Activated T-cell treated with anti-CD3 and anti-CD28 coated beads, Interleukin-2, amount 50 U/mL, for 4 hours (primary cell): ENCODE measurements around the gene RUNDC3A. TPM values are rescaled to one million over a fixed set of nuclear protein-coding genes. Genes with fewer than 3 reads are reported as not detected.

Source experiments
- ATAC-seq, 2 donors: fragments of 200-7000 bp; cut with Tn5 transposase; one replicate each; pipeline ENCODE4 v1.10.0; 2021
- DNase-seq: peaks from one replicate; pipeline ENCODE4 v3.0.0-alpha.2; 2020
- H3K27me3 Mint-ChIP-seq: one replicate; pipeline ENCODE4 v1.8.0; 2021; ENCODE audit warnings: low read depth, mixed read lengths
- H3K36me3 Mint-ChIP-seq: one replicate; pipeline ENCODE4 v1.8.0; 2022; ENCODE audit warnings: mixed read lengths; ENCODE audit not compliant: insufficient read depth
- H3K4me1 Mint-ChIP-seq: one replicate; pipeline ENCODE4 v1.8.0; 2021; ENCODE audit warnings: low read depth, mixed read lengths
- H3K4me3 Mint-ChIP-seq: one replicate; pipeline ENCODE4 v1.8.0; 2021; ENCODE audit warnings: mild to moderate bottlenecking, moderate library complexity, mixed read lengths
- H3K9me3 Mint-ChIP-seq: one replicate; pipeline ENCODE4 v1.8.0; 2021; ENCODE audit warnings: mixed read lengths
- total RNA-seq, 3 donors: library from RNA; stranded (reverse); gene quantifications; one replicate each; pipeline ENCODE4 v1.2.1, GENCODE V29; 2021

The RUNDC3A gene
- total RNA-seq, 3 donors from 2014 or later: 0.18 to 0.26 TPM; not detected in 1

DNA sequence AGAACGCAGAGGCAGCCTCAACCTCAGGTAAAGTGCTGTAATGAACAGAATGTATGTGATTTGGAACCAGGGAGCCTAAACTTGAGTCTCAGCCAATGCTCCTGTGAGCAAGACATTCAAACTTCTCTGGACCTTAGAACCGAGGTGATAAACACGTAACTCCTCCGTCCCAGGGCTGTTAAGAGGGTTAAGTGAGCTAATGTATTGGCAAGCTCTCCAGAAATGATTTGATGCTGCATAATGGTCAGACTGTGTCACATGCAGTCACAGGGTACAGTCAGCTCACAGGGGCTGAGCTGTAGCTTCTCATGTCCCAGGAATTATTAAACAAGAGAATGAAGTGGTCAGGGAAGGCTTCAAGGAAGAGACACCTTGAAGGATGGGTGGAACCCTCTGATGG is 30.4 kb upstream of the RUNDC3A start:
- DNase-seq (no peak), ATAC-seq (no peak)
- Mint-ChIP-seq H3K27me3 (no peaks in the 10 kb centered on the region), H3K9me3 (no peaks in the 10 kb centered on the region), H3K4me3 (no peak overlapping the region), H3K36me3 (no peaks in the 10 kb centered on the region), H3K4me1 (peaks cover 6% of the 10 kb centered on the region)

DNA sequence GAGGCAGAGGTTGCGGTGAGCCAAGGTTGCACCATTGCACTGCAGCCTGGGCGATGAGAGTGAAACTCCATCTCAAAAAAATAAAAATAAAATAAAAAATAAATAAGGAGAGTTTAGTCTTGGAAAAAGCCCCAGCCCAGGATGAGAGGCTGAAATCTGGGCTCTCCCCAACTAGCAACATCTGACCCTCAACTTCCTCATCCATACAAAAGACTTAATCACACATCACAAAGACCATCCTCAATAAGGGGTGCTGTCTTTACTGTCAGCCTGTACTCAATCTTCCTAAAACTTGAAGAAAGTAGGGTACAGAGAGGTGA is 29.1 kb upstream of the RUNDC3A start:
- H3K4me1 Mint-ChIP-seq: peaks cover 6% of the 10 kb centered on the region
- ATAC-seq (no peak), DNase-seq (no peak)
- no peak overlapping the region for H3K4me3 Mint-ChIP-seq
- H3K36me3 Mint-ChIP-seq: no peaks in the 10 kb centered on the region
- no peaks in the 10 kb centered on the region for H3K9me3 Mint-ChIP-seq
- no peaks in the 10 kb centered on the region for H3K27me3 Mint-ChIP-seq

DNA sequence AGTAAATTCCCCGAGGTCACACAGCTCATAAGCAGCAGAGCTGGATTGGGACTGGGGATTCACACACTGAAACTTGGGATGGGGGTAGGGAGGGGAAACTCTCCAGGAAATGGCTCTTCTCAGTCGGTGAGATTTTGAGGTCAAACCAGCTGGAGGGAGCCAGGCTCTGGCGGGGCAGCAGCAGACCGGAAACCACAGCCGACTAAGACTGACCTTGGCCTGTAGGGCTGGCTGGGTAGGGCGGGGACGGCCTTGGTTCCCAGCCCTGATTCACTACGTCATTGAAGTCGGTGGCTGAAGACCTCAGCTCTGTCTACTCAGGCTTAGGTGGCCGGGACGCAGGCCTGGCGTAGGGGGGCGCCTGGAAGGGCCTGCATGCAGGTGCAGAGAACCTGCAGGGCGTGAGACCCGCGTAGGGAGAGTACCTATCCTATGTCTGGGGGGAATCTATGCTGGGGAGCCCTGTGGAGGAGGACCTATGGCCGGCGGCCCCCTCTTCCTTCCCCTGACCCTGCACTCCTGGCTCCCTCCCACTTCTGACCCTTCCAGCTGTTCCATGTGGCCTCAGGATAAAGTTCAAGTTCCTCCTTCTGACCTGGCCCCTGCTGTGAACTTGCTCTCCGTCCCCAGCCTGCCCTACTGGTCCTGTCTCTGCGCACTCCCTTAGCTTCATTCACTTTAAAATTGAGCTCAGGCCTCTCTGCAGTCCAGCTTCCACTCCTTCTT is 28.6 kb upstream of the RUNDC3A start:
- Mint-ChIP-seq H3K4me1 (peaks cover 6% of the 10 kb centered on the region), H3K27me3 (no peaks in the 10 kb centered on the region), H3K9me3 (no peaks in the 10 kb centered on the region), H3K36me3 (no peaks in the 10 kb centered on the region), H3K4me3 (no peak overlapping the region)
- peak in 1 of 2 donors; percentile 21 for ATAC-seq
- no peak for DNase-seq

DNA sequence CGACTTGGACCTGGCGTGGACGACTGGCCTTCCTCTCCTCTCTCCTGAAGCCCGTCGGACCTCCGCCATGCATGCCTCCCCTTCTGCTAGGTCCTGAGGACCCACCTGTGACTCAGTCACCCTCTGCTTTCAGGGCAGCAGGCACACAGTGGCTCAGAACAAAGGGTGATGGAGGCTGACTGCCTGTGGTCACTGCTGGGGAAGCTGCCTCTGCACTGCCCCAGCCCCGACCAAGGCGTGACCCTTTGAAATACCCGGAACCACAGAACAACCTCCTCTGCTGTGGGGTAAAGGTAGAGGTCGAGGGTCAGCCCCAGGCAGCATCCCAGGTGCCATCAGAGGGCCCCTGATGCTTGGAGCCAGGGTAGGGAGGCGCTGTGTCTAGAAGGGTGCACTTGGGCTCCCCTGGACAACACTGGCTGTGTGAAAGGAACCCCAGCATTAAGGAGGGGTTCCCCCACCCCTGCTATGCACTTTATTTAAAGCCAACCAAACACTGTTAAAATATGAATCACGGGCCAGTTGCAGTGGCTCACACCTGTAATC is 27.9 kb upstream of the RUNDC3A start:
- Mint-ChIP-seq H3K4me1 (peaks cover 6% of the 10 kb centered on the region), H3K36me3 (no peaks in the 10 kb centered on the region), H3K9me3 (no peaks in the 10 kb centered on the region), H3K27me3 (no peaks in the 10 kb centered on the region), H3K4me3 (no peak overlapping the region)
- ATAC-seq (no peak), DNase-seq (no peak)

DNA sequence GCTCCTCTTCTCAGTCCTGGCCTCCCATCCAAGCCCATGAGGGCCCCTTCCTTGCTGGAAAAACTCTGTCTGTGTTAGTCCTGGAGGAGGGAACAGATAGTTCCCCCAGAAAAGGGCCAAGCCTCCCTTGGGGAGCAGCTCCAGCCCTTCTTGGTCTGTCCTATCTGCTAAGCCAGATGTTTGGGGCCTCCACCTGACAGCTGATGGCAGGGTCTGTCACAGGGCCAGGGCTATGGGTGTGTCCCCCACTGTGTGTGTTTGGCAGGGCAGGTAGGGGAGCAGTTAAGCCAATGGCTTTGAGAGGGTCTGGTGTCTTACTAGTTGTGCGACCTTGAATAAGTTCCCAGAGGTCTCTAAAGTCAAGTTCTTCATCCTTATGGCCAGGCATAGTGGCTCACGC is 26.8 kb upstream of the RUNDC3A start:
- no peak for ATAC-seq
- Mint-ChIP-seq H3K27me3 (no peaks in the 10 kb centered on the region), H3K36me3 (no peaks in the 10 kb centered on the region), H3K4me3 (no peak overlapping the region), H3K9me3 (no peaks in the 10 kb centered on the region), H3K4me1 (peaks cover 6% of the 10 kb centered on the region)
- no peak for DNase-seq

DNA sequence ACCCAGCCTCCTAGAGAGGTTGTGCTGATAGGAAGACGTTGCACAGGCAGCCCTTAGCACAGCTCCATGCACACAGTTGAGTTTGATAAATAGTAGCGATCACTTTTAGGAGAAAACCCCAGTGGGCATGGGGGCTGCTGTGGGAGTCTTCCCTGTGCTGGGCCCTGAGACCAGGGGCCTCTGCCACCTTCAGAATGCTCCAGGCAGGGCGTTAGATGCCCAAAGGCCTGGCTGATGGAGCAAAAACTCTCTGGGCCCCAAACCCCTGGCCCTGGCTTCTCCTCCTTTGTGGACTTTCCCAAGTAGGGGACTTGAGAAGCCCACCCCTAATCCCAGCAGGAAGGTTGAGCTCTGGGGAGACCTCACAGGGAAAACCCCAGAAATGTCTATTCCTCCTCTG is 26.1 kb upstream of the RUNDC3A start:
- H3K9me3 Mint-ChIP-seq: no peaks in the 10 kb centered on the region

DNA sequence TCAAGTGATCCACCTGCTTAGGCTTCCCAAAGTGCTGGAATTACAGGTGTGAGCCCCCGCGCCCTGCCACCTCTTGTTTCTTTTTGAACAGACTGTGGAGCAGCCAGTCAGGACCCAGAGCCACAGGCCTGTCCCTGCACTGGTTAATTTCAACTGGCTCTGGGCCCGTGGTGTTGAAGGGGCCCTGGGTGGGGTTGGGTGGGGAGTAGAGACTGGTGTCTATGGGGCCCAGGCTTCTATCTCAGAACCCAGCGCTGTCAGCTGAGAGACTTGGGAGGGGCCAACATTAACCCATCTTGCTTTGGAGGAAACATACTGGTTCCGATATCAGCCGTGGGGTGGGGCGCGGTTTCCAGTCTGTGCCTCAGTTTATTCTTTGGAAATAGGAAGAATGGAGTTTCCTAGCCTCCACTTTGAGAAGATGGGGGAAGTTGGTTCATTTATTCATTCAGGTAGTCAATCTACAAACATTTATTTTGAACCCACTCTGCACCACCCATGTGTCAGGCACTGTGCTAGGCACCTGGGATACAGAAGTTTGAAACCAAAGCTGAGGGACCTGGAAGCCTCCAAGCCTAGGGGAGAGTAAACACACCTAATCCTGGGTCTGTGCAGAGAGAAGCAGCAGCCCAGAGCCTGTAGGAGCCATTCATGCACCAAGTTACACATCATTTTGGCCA is 24.9 kb upstream of the RUNDC3A start:
- ATAC-seq (no peak), DNase-seq (no peak)
- no peaks in the 10 kb centered on the region for H3K36me3 Mint-ChIP-seq
- H3K4me3 Mint-ChIP-seq: no peak overlapping the region
- H3K4me1 Mint-ChIP-seq: peaks cover 6% of the 10 kb centered on the region
- H3K9me3 Mint-ChIP-seq: no peaks in the 10 kb centered on the region
- H3K27me3 Mint-ChIP-seq: peaks cover 4% of the 10 kb centered on the region

More for the DNA sequence above, 26.1 kb upstream of the RUNDC3A start:
- no peak overlapping the region for H3K4me3 Mint-ChIP-seq
- no peak for DNase-seq
- no peak for ATAC-seq
- no peaks in the 10 kb centered on the region for H3K36me3 Mint-ChIP-seq
- H3K4me1 Mint-ChIP-seq: peaks cover 6% of the 10 kb centered on the region
- H3K27me3 Mint-ChIP-seq: no peaks in the 10 kb centered on the region

DNA sequence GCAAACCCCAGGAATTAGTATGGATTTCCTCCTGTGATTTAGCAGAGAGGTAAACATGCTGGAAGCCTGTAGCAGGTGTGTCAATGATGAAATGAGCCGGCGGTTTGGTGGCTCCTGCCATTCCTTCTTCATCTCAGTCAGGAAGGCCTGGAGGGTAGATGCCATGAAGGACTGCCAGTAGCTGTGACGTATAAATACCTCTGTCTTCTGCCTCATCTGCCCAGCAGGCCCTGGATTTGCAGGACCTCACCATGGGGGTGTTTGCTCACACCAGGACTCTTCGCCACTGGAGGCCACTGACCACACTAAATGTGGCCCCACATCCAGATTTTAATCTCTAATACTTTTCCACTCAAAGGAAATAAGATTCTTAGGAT is 24.4 kb upstream of the RUNDC3A start:
- Mint-ChIP-seq H3K4me3 (no peak overlapping the region), H3K36me3 (no peaks in the 10 kb centered on the region), H3K4me1 (peaks cover 6% of the 10 kb centered on the region), H3K9me3 (no peaks in the 10 kb centered on the region), H3K27me3 (peaks cover 5% of the 10 kb centered on the region)
- ATAC-seq: no peak
- DNase-seq: no peak

DNA sequence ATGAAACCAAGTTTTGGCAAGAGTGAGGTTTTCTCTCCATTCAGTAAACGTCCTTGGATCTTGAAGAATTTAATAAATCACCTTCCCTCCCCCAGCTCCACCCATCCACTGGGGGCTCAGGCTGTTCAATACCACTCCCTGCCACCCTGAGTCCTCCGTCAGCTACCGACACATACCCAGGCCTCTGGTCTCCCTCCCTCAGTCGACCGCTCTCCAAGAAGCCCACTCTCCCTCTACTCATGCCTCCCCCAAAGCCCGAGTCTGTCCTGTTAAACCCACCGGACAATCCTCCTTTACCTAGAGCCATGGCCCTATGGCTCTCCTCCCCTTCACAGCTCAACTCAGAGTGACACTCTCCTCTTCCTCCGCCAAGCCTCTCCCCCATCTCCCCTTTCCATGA is 20.8 kb upstream of the RUNDC3A start:
- ATAC-seq: no peak
- peaks cover 5% of the 10 kb centered on the region for H3K27me3 Mint-ChIP-seq
- H3K4me3 Mint-ChIP-seq: no peak overlapping the region
- H3K4me1 Mint-ChIP-seq: no peaks in the 10 kb centered on the region
- no peak for DNase-seq
- H3K36me3 Mint-ChIP-seq: no peaks in the 10 kb centered on the region
- H3K9me3 Mint-ChIP-seq: no peaks in the 10 kb centered on the region

DNA sequence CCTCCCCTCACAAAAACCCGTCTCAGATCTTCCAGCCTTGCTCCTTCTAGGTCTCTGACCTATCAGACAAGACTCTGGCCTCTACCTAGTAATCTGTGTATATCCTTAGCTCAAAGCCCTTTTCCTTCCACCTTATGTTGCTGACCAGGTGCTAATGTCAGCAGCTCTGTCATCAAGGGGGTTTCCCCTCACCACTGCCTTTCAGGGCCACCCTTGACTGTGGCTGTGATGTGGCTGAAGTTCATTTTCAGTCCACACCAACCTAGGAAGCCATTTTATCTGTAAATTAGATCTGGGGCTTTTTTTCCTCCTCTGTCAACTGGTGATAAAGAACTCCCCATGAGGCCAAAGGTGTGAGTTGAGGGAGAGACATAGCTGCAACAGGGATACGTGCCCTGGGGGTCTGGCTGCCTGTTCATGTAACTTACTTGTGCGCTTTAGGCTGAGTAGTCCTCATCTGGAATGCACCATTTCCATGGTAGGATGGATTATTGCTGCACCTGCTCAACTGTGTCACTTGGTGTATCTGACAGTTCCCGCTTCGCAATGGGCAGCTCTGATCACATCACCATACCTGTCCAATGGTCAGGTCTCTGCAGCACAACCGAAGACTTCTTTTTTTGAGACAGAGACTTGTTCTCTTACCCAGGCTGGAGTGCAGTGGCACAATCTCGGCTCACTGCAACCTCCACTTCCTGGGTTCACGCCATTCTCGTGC is 14.7 kb upstream of the RUNDC3A start:
- Mint-ChIP-seq H3K36me3 (no peaks in the 10 kb centered on the region), H3K27me3 (peaks cover 9% of the 10 kb centered on the region), H3K4me3 (no peak overlapping the region), H3K4me1 (no peaks in the 10 kb centered on the region), H3K9me3 (no peaks in the 10 kb centered on the region)
- DNase-seq: no peak
- ATAC-seq: no peak

DNA sequence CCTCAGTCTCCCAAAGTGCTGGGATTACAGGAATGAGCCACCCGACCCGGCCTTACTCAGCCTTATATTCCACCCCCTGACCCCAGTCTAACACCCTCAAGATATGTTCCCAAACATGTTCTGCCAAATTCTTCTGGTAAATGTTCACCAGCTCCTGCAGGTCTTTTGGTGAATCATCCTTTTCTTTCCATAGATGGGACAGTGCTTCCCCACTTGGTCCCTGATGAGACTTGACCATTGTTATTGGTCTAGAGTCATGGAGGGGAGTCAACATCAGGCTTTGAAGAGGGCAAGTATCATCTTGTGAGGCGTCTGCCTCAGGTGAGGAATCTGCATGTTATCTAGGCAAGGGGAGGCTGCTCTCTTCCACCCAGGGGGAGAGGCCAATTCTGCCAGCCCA is 10.4 kb upstream of the RUNDC3A start:
- ATAC-seq (no peak), DNase-seq (no peak)
- H3K36me3 Mint-ChIP-seq: no peaks in the 10 kb centered on the region
- no peaks in the 10 kb centered on the region for H3K9me3 Mint-ChIP-seq
- no peak overlapping the region for H3K4me3 Mint-ChIP-seq
- H3K4me1 Mint-ChIP-seq: no peaks in the 10 kb centered on the region
- H3K27me3 Mint-ChIP-seq: peaks cover 16% of the 10 kb centered on the region

DNA sequence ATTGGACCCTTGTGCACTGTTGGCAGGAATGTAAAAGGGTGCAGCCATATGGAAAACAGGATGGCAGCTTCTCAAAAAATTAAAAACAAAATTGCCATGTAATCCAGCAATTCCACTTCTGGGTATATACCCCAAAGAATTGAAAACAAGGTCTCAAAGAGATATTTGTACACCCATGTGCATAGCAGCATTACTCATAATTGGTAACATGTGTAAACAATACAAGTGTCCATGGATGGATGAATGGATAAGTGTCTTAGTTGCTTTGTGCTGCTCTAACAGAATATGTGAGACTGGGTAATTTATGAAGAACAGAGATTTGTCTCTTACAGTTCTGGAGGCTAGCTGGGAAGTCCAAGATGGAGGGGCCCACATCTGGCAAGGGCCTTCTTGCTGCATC is 3.8 kb upstream of the RUNDC3A start:
- H3K36me3 Mint-ChIP-seq: no peaks in the 10 kb centered on the region
- no peak for DNase-seq
- H3K9me3 Mint-ChIP-seq: no peaks in the 10 kb centered on the region
- ATAC-seq: no peak
- H3K27me3 Mint-ChIP-seq: peaks cover 33% of the 10 kb centered on the region
- H3K4me1 Mint-ChIP-seq: peaks cover 11% of the 10 kb centered on the region
- H3K4me3 Mint-ChIP-seq: no peak overlapping the region

DNA sequence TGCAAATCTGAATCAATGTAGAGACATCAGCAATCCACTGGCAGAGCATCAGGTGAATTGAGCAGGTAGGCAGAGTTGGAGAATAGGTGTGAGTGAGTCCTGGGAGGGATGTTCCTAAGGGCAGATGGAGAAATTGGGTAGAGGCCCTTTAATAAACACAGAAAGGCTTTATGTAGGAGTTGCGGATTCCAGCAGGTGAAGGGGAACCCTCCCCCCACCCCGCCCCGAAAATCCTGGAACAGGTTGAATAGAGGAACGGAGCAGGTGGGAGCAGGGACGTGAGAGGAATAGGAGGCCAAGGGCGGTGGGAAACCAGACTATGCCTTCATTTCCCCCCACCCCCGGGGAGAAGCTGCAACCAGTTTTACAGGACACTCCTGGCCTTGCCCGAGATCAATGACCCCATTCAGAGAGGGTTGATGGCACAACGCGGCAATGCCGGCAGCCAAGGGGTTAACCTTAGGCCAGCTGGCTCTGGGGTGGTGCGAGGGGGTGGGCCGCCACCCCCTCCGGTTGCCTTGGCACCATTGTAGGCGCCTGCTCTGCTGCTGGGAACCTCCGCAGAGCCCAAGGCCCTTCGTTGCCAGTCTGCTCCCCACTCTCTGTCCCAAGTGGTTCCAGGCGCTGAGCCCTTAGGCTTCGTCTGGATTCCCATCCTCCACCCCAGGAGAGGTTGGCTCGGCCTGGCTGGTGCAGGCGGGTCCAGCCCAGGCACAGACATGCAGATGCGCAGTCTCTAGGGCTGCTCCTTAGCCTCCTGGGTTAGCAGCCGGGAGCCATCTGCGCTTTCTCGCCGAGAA is 814 bp upstream of the RUNDC3A start:
- Mint-ChIP-seq H3K36me3 (no peaks in the 10 kb centered on the region), H3K27me3 (peaks cover 35% of the 10 kb centered on the region), H3K4me3 (no peak overlapping the region), H3K9me3 (no peaks in the 10 kb centered on the region), H3K4me1 (peaks cover 13% of the 10 kb centered on the region)
- DNase-seq: no peak
- ATAC-seq: peak; percentile 44 to 48

DNA sequence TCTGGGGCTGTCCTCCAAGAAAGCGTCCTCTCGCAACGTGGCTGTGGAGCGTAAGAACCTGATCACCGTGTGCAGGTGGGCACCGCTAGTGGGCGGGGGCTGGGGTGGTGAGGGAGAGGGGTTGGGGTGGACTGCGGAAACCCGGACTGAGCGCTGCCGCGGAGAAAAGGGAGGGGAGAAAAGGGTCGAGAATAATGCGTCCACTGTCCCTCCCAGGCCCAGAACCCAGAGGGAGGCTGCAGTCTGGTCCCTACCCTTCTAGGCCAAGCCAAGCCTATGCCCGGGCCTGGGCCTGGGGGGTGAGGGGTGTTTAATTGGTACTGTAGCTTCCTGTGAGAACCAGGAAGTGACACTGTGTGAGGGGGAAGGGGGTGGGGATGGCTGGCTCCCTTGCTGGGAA is 464 bp downstream of the RUNDC3A start:
- Mint-ChIP-seq H3K36me3 (no peaks in the 10 kb centered on the region), H3K27me3 (peaks cover 35% of the 10 kb centered on the region), H3K4me1 (peaks cover 13% of the 10 kb centered on the region), H3K4me3 (peak overlapping the region; percentile 56), H3K9me3 (no peaks in the 10 kb centered on the region)
- ATAC-seq: peak in 1 of 2 donors; percentile 4
- no peak for DNase-seq
